HUDEP-2 (cell line): ENCODE data around the gene PTCD3.
A peak's percentile ranks its signal among the peaks of the same experiment; 100 is the strongest.

Source experiments
- DNase-seq, 76 experiments: peaks; one replicate each; lab custom pipeline; 2025; ENCODE audit not compliant: unreplicated experiment in 76 of 76; lab: John Stamatoyannopoulos, UW

The PTCD3 gene

DNA sequence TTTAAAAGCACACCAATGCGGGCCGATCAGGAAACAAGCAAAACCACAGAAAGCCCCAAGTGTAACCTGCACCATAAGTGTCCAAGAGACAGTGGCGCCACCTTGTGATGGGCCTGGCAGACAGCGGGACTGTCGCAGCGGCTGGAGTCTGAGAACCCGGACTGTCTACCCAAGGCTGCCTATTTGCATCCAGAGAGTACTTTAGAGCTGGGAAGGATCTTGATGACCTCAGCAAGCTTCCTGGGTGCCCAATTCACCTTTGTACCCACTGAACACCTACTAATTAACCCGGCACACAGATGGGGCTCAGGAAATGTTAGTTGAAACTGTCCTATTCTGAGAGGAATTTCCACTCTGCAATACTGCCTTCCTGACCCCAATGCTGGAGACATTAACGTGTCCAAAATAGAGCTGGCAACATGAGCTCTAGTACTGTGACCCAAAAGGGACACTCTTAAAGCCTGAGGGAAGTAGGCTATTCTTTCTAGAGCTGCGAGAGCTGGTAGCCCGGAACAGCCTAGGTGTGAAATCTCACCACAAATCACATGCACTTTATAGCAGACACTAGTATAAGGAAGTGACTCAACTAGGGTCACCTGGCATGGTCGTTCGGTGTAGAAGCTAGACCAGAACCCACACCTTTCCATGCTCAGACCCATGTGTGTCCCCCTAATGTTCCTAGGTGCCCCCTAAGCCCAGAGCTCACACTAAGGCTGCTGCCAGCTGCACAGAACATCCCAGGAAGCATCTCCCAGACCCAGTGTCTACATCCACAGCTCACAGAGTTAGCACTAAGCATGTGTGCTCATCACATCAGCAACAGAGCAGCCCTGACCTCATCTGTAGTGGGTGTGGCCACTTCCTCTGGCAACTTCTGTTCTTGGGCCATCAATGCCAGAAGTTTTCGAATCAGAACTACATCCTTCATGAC lies 25.8 kb upstream of the PTCD3 start:
- DNase-seq = peak in 52 of 76 experiments; percentile 3 to 66 (median 34)

DNA sequence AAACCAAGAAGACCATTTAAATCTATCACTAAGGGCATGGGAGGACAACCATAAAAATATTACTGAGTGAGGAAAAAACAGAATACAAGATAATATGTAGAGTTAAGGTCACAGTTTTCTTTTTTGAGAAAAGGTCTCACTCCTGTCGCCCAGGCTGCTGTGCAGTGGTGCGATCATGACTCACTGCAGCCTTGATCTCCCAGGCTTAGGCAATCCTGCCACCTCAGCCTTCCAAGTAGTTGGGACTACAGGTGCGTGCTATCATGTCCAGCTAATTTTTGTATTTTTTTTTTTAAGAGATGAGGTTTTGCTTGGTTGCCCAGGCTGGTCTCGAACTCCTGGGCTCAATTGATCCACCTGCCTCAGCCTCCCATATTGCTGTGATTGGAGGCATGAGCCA lies 24.3 kb upstream of the PTCD3 start:
- no peak for DNase-seq

DNA sequence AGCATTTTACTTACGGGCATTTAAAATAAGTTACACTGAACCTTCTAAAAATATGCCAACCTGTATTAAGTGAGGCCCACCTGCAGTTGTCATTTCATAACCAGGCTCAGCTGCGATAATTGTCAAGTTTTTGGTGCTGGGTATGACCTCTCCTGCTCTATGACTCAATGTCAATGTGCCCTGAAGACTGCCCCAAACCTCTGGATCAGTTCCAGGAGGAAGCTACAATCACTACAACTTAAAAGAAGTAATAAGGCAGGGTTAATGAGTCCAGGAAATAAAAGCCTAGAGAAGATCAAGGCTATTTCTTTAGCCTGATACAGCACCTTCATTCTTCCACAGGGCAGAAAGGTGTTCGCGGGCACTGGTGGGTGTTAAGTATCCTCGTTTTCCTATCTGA lies 23.3 kb upstream of the PTCD3 start:
- no peak for DNase-seq

DNA sequence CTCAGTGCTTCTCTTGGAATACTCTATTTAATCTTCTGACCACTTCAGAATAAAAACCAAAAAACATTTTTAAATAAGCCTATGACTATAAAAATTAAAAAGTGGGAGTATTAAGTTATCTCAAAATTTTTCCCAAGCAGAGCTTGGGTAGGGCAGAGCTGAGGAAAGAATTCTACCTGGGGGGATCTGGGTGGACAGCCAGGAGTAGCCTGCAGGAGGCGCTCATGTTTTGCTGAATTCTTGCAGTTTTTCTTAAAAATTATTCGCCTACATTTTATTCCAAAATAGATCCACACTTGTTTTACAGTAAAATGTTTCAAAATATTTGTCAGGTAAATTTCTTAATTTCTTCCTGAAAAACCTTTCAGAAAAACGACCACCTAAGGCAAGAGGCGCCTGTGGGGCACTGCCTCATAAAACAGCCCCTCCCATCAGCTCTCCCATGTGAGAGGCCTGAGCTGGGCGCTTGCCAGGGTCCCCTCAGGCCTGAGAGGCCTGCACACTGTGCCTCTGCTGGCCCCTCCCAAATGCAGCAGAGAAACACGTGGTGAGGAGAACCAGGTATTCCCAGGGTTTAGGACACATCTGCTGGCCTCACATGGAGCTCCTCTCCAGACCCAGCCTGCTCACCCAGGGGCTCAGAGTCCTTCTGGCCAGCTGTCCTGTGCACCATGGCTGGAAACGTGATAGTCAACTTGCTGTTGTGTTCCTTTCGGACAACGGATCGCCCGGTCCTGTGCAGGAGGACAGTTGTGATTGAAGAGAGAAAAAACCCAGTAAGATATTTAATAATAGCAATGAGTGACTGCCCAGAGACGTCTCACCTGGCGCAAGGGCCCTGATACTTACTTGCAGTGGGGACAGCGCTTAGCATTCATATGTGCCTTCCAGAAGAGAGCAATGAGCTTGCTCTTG lies 17.8 kb upstream of the PTCD3 start:
- peak in 1 of 76 experiments; percentile 2 for DNase-seq

DNA sequence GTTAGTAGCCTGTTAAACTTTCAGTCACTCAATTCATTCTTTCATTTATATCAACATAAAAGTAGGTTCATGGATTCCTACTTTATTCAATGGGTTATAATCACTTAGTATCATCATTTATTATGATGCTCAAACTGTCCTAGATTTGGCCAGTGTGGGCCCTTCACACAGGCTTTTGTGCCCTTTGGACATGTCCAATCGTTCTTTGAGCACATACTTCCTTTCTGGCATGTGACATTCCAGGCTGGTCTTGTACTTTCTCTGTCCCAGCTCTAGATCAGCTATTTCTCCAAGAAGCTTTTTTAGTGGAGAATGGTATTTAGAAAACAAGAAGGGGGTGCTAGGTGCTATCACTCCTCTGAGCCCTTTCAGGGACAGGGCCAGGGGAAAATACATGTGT lies 11.8 kb upstream of the PTCD3 start:
- DNase-seq = no peak

DNA sequence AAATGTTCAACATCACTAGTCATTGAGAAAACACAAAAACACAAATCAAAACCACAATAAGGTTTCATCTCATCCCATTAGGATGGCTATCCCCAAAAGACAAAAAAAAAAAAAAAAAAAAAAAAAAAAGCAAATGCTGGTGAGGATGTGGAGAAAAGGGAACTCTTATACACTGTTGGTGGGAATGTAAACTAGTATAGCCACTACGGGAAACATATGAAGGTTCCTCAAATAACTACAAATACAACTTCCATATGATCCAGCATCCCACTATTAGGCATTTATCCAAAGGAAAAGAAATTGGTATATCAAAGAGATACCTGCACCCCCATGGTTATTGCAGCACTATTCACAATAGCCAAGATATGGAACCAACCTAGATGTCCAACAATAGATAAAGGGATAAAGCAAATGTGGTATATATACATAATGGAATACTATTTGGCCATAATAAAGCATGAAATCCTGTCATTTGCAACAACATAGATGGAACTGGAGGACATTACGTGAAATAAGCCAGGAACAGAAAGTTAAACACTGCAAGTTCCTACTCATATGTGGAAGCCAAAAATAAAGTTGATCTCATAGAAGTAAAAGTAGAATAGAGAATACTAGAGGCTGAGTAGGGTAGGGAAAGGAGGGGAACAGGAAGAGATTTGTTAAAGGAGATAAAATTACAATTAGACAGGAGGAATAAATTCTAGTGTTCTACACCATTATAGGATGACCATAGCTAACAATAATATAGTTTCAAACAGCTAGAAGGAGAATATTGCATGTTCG lies 8.7 kb upstream of the PTCD3 start:
- DNase-seq = no peak

DNA sequence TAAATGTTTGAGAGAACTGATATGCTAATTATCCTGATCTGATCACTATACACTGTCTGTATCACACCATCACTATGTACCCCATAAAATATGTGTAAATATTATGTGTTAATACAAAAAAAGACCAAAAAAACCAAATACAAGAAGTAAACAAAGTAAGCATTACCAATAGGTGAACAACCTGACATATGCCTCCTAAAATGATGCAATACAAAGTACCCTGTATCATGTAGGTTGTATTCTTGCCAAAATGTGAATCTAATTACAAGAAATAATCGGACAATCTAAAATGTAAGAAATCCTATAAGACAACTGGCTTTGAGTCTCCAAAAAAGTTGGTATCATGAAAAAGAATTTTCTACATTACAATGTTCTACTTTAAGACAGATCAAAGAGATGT lies 8.1 kb upstream of the PTCD3 start:
- DNase-seq = no peak

DNA sequence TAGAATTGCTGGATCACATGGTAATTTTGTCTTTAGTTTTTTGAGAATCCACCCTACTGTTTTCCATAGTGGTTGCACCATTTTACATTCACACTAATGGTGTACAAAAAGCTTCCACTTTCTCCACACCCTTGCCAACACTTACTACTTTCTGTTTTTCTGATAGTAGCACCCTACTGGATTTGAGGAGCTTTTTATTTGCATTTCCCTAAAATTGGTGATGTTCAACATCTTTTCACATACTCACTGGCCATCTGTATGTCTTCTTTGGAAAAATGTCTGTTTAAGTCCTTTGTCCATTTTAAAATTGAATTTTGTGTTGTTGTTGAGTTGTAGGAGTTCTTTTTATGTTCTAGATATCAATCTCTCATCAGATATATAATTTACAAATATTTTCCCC lies 3.9 kb upstream of the PTCD3 start:
- DNase-seq = no peak

DNA sequence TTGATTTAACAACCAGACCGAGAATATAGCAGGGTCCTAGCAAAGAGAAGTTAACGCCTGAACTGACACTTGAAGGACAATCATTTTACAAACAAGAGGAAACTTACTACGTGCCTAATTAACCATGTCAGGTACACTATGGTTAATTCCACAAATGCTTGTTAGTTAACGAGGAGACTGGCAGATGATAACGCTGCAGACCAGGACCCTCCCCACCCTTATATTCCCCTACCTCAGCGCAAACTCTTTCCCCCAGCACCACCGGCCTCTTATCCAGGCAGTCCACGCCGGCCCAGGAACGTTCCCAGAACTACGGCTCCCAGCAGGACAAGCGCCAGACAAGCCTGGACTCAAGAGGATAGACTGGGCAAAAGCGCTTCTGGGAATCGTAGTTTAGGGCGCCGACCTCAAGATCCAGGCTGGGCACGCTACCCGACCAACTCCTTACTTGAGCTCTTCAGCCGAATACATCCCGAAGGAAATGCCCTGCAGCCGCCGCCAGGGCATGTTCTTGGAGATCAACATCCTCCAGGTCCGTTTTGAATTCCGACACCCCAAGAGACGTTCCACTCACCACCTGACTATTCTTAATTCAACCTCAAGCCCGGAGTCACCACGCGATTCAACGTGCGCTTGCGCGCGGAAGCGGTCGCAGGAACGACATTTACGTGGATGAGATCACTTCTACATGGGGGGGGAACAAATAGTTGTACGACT lies 625 bp upstream of the PTCD3 start, which contains the start of gene POLR1A:
TSS of gene POLR1A (minus strand) at position 635 of the 717 bp plus-strand sequence. CDS start at position 525, 110 bp downstream.
- peak in 75 of 76 experiments; percentile 10 to 93 (median 80) for DNase-seq

DNA sequence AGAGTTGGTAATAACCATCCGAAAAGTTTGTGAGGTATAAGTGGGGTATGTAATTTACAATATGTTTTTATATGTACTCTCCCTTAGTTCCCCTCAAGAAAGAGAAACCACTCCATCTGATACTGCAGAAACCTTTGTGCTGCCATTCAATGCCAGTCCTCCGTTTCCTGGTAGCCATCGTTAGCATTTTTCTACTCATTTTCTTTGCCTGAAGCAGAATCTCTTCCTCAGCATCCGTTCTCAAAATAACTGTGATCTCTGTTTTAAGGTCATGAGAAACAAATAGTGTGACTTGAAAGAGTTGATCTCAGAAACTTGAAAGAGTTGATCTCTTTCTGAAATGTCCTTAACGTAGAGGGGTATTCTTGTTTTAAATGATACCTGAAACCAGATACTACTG lies 996 bp downstream of the PTCD3 start:
- no peak for DNase-seq

DNA sequence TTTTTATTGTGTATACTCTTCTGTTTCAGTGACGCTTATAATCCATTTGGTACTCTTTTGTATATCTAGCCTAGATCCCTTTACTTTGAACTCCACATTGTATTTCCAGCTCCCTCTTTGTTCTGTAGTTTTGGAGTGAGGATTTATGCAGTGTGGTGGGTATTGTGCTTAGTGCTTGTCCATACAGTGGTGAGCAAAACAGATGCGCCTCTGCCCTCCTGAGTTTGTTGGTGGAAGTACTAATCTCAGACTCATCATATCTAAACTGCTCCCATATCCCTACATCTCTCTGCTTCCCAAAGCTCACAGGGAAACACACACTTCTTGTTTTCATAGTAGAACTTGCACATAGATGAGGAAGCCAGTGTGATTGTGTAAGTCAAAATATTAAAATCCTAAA lies 12.1 kb downstream of the PTCD3 start:
- DNase-seq = no peak

DNA sequence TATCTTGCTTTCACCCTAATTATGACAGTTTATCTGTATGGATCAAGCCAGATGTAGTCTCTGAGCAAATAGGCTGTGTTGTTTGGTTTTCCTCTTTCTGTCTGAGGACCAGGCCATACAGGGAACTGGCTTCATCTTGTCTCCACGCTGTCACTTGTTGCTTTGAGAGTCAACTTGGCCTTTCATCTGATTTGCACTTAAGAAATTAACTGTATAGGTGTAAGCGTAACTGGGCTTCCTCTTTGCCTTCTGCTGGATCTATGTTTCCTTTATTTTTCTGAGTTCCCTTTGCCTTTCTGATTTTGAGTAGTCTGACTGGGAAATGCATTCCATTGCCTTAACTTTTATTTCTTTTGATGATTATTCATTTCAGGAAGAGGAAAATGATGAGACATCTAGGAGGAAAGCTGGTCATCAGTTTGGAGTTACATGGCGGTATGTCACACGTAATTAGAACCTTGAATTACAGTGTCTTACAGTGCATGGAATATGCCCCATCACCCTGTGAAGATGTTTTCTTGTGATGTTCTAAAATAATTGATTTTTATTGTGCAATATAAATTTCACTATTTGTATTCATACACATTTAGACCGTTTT lies 17.4 kb downstream of the PTCD3 start:
- no peak for DNase-seq

DNA sequence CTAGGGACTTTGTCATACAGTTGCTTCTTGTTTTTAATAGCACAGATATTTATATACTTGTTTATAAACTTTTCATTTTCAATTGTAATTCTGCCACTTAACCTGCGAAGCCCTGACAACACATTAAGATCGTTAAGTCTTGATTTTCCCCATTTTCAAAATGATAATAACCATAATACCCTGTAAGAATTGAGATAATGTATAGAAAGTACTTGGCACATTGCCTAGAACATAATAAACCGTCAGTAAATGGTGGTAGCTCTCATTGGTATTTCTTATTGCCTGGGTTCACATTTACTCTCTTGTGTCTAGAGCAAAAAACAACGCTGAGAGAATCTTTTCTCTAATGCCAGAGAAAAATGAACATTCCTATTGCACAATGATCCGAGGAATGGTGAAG lies 18.6 kb downstream of the PTCD3 start:
- DNase-seq = peak in 5 of 76 experiments; percentile 5 to 16 (median 8)

DNA sequence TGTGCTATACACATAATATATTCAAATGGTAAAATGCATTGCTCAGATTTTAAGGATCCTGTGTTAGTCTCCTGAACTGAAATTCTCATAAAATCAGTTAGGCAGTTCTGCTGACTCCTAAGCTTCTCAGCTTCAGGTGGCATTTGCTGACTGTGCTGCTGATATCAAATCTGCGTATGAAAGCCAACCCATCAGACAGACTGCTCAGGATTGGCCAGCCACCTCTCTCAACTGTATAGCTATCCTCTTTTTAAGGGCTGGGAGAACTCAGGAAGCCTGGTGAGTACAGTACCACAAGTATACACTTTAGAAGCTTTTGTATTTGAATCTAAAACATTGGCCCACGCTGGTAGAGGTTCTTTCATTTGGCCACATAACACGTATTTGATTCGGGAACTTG lies 28.7 kb downstream of the PTCD3 start:
- no peak for DNase-seq

DNA sequence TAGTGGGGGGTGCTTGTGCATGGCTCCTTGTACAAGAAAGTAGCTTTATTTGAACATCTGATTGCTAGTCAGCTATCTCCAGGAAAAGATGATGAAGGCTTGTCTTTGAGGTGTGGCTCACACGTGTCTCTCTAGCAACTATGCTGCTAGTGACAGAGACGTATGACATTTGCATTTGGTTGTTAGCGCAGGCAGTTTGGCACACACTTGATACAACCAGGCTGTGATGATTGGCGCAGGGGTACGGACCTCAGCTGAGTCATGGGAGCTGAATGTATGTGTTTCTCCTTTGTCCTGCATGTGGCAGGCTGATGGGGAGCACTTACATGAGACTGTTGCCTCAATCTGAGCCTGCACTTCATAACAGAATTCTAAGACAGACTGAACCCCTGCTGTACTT lies 29.6 kb downstream of the PTCD3 start:
- DNase-seq = no peak

DNA sequence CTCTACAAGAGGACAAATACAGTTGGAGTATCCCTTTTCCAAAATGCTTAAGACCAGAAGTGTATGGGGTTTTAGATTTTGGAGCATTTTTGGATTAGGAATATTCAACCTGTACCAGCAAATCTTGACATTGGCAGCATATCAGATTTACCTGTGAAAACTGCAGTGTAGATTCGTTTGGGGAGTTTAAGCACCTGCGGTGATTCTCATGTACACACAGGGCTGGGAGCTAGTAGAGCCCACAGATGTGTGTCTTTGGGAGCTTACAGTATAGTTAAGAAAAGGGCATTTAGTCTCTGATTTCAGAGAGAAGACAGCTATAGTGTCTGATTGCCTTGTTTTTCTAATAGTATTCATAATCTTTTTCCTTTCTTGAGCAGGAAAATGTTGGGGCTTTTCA lies 30.1 kb downstream of the PTCD3 start:
- DNase-seq = no peak

DNA sequence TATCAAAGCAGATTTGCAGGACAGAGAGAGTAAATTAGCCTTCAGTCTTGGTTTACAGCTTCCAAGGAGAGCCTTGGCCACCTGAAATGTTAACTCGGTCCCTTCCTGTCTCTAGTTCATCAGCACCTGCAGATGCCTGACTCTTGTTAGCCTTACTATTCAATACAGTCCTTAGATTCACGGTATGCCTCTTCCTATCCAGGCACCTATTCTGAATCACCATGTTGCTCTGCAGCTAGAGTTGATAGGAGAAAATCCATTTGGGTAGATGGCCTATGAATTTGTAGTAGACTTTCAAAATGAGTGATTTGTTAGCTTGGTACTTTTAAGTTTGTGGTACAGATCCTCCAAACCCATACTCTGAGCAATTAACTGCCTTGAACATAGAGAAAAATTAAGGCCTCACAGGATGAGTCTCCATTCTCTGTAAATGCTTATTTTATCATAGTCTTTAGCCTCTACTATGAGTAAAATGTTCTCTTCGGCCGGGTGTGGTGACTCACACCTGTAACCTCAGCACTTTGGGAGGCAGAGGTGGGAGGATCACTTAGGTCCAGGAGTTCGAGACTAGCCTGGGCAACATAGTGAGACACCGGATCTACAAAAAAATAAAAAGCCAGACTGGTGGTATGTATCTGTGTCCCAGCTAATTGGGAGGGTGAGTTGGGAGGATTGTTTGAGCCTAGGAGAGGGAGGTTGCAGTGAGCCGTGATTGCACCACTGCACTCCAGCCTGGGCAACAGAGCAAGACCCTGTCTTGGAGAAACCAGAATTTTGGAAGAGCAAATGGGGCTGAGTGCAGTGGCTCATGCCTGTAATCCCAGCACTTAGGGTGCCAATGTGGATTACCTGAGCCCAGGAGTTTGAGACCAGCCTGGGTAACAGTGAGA lies 32.9 kb downstream of the PTCD3 start:
- no peak for DNase-seq

DNA sequence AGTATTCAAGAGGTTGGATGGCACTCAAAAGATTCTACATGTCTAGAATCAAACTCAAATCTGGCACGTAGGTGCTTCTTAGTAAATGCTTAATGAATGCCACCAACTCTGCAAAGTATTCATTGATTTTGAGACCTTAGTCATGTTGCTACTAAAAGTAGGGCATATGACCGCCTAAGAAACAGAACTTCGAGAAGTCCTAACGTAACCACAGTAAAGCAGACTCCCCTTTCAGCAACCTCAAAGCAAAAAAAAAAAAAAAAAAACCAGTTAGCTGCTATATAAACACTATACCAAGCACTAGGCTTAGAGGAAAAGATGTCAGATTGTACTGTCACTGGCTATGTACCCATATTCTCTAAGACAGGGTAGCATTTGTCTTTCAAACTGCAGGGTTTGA lies 33.9 kb downstream of the PTCD3 start:
- DNase-seq = no peak

DNA sequence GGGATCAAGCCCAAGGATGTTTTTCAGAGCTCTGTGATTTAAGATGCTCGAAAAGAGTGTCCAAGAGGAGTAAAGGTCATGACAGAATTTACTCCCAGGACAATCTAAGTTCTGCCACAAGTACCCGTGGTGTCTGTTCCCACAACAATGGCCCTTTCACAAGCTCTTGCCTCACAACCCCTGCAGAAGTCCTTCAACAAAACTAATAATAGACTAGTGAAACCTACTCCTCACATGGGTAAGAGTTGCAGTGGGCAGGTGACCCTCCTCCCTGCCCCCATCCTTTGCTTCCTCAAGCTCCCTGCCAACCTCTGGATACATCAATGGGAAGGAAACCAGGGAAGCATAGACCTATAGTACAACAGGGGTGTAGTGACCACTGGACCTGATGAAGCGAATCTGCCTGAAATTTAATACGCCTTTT lies 34.9 kb downstream of the PTCD3 start:
- DNase-seq = no peak
